Esophagus muscularis mucosa (tissue), 3 donors: ENCODE results near the gene CCSAP.

Experiments
- CTCF ChIP-seq, 3 experiments: fragments of 200-600 bp in 2 of 3; fragments of 450-650 bp in 1 of 3; sonication (generic) in 2 of 3; IDR thresholded peaks; one replicate each; pipeline ENCODE4 v1.5.1; 2017 to 2019; ENCODE audit warnings: antibody characterized with exemption in 3 of 3, mild to moderate bottlenecking in 2 of 3, moderate library complexity in 1 of 3
- POLR2A ChIP-seq: fragments of 450-650 bp; IDR thresholded peaks from one replicate; pipeline ENCODE4 v1.6.1; 2017; ENCODE audit warnings: antibody characterized with exemption, moderate library complexity, mild to moderate bottlenecking, low read depth
- POLR2AphosphoS5 ChIP-seq, 2 donors: sonication (generic); formaldehyde crosslinking; IDR thresholded peaks; one replicate each; pipeline ENCODE4 v1.6.1; 2017; ENCODE audit warnings: antibody characterized with exemption in 2 of 2

DNA sequence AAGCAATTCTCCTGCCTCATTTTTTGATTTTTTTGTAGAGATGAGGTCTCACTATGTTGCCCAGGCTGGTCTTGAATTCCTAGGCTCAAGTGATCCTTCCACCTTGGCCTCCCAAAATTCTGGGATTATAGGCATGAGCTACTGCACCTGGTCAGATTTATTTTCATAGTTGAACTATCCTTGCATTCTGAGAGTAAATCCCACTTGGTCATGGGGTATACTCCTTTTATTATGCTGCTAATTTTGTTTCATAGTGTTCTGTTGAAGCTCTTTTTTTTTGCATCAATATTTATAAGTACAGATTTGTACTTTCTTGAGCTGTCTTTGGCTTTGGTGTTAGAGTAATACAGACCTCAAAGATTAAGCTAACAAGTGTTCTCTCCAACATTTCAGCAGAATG, 12.8 kb upstream of the CCSAP start:
- TF ChIP-seq CTCF (IDR thresholded peaks at IDR 0.05) (no peak), POLR2AphosphoS5 (IDR thresholded peaks at IDR 0.05) (no peak), POLR2A (no peak)
